Gastroesophageal sphincter (tissue), 3 donors: ENCODE data around the gene DZIP1L.

Source experiments
- POLR2A ChIP-seq, 2 donors: fragments of 450-650 bp; IDR thresholded peaks; one replicate each; pipeline ENCODE4 v1.6.1; 2017; ENCODE audit warnings: antibody characterized with exemption in 2 of 2, mild to moderate bottlenecking in 2 of 2, moderate library complexity in 1 of 2
- POLR2AphosphoS5 ChIP-seq: sonication (generic); formaldehyde crosslinking; IDR thresholded peaks from one replicate; pipeline ENCODE4 v1.6.1; 2017; ENCODE audit warnings: antibody characterized with exemption
- TF ChIP-seq, protein P1 (sequence below), 4 experiments: fragments of 200-600 bp in 2 of 4; fragments of 450-650 bp in 2 of 4; sonication (generic) in 1 of 4; IDR thresholded peaks; one replicate each; pipeline ENCODE4 v1.5.1; 2017 to 2019; ENCODE audit warnings: antibody characterized with exemption in 4 of 4, mild to moderate bottlenecking in 2 of 4, moderate library complexity in 2 of 4

GRCh38 chr3:138140940-138141339 is 25.5 kb upstream of the DZIP1L start:
- TF ChIP-seq, protein P1, sequence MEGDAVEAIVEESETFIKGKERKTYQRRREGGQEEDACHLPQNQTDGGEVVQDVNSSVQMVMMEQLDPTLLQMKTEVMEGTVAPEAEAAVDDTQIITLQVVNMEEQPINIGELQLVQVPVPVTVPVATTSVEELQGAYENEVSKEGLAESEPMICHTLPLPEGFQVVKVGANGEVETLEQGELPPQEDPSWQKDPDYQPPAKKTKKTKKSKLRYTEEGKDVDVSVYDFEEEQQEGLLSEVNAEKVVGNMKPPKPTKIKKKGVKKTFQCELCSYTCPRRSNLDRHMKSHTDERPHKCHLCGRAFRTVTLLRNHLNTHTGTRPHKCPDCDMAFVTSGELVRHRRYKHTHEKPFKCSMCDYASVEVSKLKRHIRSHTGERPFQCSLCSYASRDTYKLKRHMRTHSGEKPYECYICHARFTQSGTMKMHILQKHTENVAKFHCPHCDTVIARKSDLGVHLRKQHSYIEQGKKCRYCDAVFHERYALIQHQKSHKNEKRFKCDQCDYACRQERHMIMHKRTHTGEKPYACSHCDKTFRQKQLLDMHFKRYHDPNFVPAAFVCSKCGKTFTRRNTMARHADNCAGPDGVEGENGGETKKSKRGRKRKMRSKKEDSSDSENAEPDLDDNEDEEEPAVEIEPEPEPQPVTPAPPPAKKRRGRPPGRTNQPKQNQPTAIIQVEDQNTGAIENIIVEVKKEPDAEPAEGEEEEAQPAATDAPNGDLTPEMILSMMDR (IDR thresholded peaks at IDR 0.05) = no peak
- TF ChIP-seq POLR2AphosphoS5 = no peak
- no peak for TF ChIP-seq POLR2A (IDR thresholded peaks at IDR 0.05)
